Cardiac fibroblast (primary cell): ENCODE measurements around the gene ZNF746.
"Not testable (repeated sequence)": the region's sequence is repeated elsewhere in the genome, so short reads cannot be mapped to it uniquely, and the experiment has no call there.

Source experiments
- DNase-seq, 2 donors: peaks; one replicate each; pipeline versions ENCODE4 v3.0.0 to v3.0.0-alpha.2; 2010; ENCODE audit warnings: low read depth in 2 of 2
- H3K4me3 ChIP-seq, 2 donors: replicated peaks in 1 of 2; 1 replicate in 1 of 2; 2 replicates in 1 of 2; pipeline ENCODE4 v1.5.1; 2011; ENCODE audit warnings: low read depth in 2 of 2, low read length in 2 of 2, mild to moderate bottlenecking in 2 of 2, moderate library complexity in 1 of 2
- TF ChIP-seq, protein P1 (sequence below): IDR thresholded peaks from one replicate; pipeline ENCODE4 v1.5.1; 2011; ENCODE audit warnings: low read depth, mild to moderate bottlenecking, low read length, inconsistent platforms

ZNF746 gene

GRCh38 chr7:149454006-149454405, 43.6 kb downstream of the ZNF746 start:
- TF ChIP-seq, protein P1, sequence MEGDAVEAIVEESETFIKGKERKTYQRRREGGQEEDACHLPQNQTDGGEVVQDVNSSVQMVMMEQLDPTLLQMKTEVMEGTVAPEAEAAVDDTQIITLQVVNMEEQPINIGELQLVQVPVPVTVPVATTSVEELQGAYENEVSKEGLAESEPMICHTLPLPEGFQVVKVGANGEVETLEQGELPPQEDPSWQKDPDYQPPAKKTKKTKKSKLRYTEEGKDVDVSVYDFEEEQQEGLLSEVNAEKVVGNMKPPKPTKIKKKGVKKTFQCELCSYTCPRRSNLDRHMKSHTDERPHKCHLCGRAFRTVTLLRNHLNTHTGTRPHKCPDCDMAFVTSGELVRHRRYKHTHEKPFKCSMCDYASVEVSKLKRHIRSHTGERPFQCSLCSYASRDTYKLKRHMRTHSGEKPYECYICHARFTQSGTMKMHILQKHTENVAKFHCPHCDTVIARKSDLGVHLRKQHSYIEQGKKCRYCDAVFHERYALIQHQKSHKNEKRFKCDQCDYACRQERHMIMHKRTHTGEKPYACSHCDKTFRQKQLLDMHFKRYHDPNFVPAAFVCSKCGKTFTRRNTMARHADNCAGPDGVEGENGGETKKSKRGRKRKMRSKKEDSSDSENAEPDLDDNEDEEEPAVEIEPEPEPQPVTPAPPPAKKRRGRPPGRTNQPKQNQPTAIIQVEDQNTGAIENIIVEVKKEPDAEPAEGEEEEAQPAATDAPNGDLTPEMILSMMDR = no peak
- H3K4me3 ChIP-seq = no peak overlapping the region
- DNase-seq = no peak

DNA sequence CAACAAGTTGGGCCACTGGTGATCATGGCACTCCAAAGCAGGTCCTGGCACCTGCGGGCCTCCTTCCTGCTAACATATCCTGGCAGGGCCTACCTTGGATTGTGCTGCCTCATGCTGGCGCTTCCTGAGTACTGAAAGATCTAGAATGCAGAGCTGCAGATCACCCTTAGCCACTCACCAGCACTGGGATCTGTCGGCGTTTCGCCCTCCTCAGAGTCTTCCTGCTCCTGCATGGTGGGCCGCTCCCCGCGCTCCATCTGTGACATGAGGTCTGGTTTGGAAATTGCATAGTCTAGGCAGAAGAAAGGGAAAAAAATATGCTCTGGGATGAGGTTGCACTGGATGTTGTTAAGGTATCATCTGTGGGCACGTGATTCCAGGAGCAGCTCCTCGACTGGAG, 46.8 kb downstream of the ZNF746 start:
- DNase-seq = no peak
- TF ChIP-seq, protein P1 = no peak

DNA sequence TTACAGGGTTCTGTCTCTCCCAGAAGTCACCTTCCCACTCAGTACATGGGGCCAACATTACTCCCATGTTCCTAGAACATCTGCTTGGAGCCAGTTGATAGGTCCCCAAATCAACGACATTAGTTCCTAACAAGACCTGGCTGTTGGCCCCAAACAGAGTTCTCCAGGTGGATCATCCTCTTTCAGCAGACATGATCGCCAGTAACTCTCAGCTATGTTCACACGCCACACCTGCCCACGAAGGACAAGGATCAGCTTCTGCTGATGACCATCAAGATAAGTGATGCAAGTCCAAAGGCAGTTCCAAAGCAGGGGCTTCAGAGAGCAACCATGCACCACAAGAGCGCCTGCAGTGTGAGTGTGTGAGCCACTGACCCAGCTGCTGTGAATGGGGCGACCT, 47.7 kb downstream of the ZNF746 start:
- TF ChIP-seq, protein P1 = no peak
- H3K4me3 ChIP-seq = no peak overlapping the region
- DNase-seq = no peak

More for the DNA sequence above, 46.8 kb downstream of the ZNF746 start:
- H3K4me3 ChIP-seq = no peak overlapping the region

DNA sequence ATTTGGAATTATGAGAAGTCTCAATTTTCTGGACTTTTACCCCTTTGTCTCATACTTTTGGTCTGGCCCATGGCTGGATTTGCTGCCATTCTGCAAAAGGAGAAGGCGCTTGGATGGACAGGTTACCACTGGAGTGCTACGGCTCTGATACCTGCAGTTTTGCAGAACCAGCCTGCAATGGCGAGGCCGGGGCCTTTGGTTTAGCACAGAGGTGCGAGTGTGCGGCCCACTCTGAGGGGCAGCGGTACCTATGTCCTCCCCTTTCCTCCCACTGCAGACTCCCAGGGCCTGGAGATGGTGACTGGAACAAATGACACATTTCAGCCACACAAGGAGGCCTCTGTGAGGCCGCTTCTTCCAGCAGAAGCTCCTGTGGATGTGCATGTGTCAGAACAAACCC, 48.6 kb downstream of the ZNF746 start:
- no peak for DNase-seq
- H3K4me3 ChIP-seq = no peak overlapping the region
- TF ChIP-seq, protein P1 = no peak

GRCh38 chr7:149446026-149446425, 51.6 kb downstream of the ZNF746 start:
- DNase-seq, H3K4me3 ChIP-seq: not testable (repeated sequence)

DNA sequence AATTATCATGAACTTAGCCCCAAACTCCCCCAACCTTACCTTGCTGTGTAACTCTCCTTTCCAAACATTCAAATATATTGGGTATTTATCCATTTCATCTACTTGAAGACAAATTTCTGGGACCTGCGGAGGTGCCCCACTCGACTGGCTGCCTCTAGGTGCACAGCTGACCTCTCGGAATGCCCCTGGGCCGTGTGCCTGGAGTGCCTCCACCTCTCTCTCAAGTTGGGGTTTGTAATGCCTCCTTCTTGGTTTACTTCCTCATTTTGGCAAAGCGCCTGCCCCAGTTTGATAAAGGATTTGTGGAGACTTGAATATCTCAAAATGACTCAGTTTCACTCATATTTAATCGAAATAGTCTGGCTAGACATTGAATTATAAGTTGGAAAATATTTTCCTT, 53.3 kb downstream of the ZNF746 start:
- no peak for DNase-seq
- TF ChIP-seq, protein P1 = no peak

GRCh38 chr7:149443523-149443922, 54.1 kb downstream of the ZNF746 start:
- TF ChIP-seq, protein P1 = no peak
- no peak for DNase-seq
- no peak overlapping the region for H3K4me3 ChIP-seq

More for the DNA sequence above, 53.3 kb downstream of the ZNF746 start:
- no peak overlapping the region for H3K4me3 ChIP-seq
